ENCODE data around the gene MAGI2. TPM values are rescaled to one million over a fixed set of nuclear protein-coding genes. Genes with fewer than 3 reads are reported as not detected.

The MAGI2 gene
- total and polyA plus RNA-seq, 2 of the 13 experiments (the other 11 are each of a cell fraction or from before 2014, with no cell fraction given) = 1.5 to 3.8 TPM

DNA sequence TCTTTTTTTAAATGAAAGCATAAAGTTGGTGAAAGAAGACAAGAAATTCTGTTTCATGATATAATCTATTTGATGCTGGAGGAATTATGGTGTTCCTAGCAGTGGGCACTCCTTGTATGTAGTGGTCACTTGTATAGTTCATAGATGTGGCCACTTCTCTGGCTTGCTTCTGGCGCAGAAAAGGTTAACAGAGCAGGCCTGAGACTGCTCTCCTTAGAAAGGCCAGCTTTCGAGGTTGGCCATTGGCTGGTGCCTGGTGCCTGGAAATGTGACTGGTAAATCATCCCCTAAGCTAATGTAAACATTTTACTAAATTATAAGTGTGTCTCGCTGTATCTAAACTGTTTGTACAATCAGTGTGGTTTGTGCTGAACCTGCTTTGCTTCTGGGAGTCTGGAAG is 1378.8 kb downstream of the MAGI2 start (continued):
- TF ChIP-seq, protein P1, sequence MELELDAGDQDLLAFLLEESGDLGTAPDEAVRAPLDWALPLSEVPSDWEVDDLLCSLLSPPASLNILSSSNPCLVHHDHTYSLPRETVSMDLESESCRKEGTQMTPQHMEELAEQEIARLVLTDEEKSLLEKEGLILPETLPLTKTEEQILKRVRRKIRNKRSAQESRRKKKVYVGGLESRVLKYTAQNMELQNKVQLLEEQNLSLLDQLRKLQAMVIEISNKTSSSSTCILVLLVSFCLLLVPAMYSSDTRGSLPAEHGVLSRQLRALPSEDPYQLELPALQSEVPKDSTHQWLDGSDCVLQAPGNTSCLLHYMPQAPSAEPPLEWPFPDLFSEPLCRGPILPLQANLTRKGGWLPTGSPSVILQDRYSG (CRISPR knock-in tag; IDR thresholded peaks at IDR 0.05) = no peak
- TF ChIP-seq, protein P2, sequence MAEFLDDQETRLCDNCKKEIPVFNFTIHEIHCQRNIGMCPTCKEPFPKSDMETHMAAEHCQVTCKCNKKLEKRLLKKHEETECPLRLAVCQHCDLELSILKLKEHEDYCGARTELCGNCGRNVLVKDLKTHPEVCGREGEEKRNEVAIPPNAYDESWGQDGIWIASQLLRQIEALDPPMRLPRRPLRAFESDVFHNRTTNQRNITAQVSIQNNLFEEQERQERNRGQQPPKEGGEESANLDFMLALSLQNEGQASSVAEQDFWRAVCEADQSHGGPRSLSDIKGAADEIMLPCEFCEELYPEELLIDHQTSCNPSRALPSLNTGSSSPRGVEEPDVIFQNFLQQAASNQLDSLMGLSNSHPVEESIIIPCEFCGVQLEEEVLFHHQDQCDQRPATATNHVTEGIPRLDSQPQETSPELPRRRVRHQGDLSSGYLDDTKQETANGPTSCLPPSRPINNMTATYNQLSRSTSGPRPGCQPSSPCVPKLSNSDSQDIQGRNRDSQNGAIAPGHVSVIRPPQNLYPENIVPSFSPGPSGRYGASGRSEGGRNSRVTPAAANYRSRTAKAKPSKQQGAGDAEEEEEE (CRISPR knock-in tag; IDR thresholded peaks at IDR 0.05; ENCODE audit: borderline replicate concordance) = no peak
- TF ChIP-seq SMARCE1 (IDR thresholded peaks at IDR 0.05; ENCODE audit: borderline replicate concordance) = no peak

DNA sequence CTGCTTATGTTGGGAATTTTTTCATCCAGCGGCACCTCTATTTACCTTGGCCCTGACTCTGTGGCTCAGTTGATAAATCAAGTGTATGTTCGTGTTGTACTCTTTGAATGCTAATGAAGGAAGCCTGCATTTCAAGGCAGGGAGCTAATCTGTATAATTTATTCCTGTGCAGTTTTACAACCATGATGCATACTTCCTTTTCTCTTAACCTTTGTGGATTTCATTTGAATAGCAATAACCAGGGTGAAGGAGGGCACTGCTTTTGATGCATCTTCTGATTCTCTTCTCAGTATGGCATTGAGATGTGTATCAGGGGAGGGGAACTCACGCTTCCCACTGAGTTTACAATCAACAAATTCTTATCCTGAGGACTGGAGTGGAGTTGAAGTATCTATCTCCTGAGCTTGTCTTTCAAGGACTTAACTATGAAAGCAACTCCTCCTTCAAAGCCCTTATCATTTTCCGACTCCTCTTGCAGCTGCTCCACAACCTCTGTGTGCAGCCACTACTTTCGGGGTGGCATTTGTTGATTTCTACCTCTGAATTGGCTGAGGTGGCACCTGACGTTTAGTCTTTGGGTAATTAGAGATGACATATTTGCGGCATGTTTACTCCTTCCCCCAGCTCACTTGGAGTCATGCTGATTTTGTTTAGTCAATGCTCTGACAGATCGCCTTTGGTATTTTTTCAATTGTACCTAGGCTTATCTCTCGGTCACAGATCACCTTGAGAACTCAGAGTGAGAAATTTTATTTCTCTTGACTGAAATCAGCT is 1379.7 kb downstream of the MAGI2 start:
- Histone ChIP-seq H3K4me3 (replicated peaks in 1 of 3; ENCODE audit: insufficient read depth in 1 of 3, low read depth in 2 of 3, low read length in 3 of 3) (no peak overlapping the region), H3K4me2 (ENCODE audit: low read depth, low read length) (no peak overlapping the region), H4K20me1 (ENCODE audit: insufficient read depth, low read length) (no peaks in the 10 kb centered on the region), H3K27me3 (ENCODE audit: control insufficient read depth in 1 of 2, insufficient read depth in 2 of 2, low read length in 2 of 2) (no peaks in the 10 kb centered on the region; a peak in 1 of 5 replicates), H3K4me1 (ENCODE audit: insufficient read depth, low read length) (no peaks in the 10 kb centered on the region), H2AFZ (ENCODE audit: low read length) (no peak overlapping the region), H3K36me3 (replicated peaks in 1 of 2; ENCODE audit: control insufficient read depth in 1 of 2, insufficient read depth in 2 of 2, low read length in 2 of 2) (no peaks in the 10 kb centered on the region), H3K27ac (ENCODE audit: extremely low read length, insufficient read depth, low read length) (no peak overlapping the region), H3K9ac (ENCODE audit: insufficient read depth, low read depth, low read length) (no peak overlapping the region), H3K9me3 (ENCODE audit: low read length) (no peaks in the 10 kb centered on the region), H3K79me2 (ENCODE audit: insufficient read depth, low read length) (no peaks in the 10 kb centered on the region)
- CTCF ChIA-PET (ENCODE audit: low intra/inter-chr PET ratio, low total read pairs) = no interaction called here
- no peak for DNase-seq (ENCODE audit: low spot score)
- in situ Hi-C loops (cut with HindIII; ENCODE audit: extremely low pct_ligation_motif_present, low pct_unique_long_range_greater_than_20kb) = no loop called here
- WGBS (ENCODE audit: low lambda C conversion rate) = 40% methylated on average over 9 of the region's 9 CpGs
- POLR2A ChIA-PET = no interaction called here
- no peak for ATAC-seq
- intact Hi-C loops (cut with micrococcal nuclease; ENCODE audit: unreplicated experiment) = no loop called here
- FAIRE-seq = no peak
- BruUV-seq (replicated peaks) = no TSS peak
- TF ChIP-seq U2AF1 (optimal IDR thresholded peaks at IDR 0.05; ENCODE audit: low read depth, low read length) = no peak
- TF ChIP-seq, protein P3, sequence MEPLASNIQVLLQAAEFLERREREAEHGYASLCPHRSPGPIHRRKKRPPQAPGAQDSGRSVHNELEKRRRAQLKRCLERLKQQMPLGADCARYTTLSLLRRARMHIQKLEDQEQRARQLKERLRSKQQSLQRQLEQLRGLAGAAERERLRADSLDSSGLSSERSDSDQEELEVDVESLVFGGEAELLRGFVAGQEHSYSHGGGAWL (CRISPR knock-in tag; IDR thresholded peaks at IDR 0.05) = no peak
- no peak for TF ChIP-seq DNMT1 (CRISPR knock-in tag; IDR thresholded peaks at IDR 0.05)
- TF ChIP-seq, protein P4, sequence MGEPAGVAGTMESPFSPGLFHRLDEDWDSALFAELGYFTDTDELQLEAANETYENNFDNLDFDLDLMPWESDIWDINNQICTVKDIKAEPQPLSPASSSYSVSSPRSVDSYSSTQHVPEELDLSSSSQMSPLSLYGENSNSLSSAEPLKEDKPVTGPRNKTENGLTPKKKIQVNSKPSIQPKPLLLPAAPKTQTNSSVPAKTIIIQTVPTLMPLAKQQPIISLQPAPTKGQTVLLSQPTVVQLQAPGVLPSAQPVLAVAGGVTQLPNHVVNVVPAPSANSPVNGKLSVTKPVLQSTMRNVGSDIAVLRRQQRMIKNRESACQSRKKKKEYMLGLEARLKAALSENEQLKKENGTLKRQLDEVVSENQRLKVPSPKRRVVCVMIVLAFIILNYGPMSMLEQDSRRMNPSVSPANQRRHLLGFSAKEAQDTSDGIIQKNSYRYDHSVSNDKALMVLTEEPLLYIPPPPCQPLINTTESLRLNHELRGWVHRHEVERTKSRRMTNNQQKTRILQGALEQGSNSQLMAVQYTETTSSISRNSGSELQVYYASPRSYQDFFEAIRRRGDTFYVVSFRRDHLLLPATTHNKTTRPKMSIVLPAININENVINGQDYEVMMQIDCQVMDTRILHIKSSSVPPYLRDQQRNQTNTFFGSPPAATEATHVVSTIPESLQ (CRISPR knock-in tag; conservative IDR thresholded peaks at IDR 0.05) = no peak
- TF ChIP-seq ZNF34 (CRISPR knock-in tag; IDR thresholded peaks at IDR 0.05; ENCODE audit: borderline replicate concordance) = no peak
- TF ChIP-seq HNRNPUL1 (IDR thresholded peaks at IDR 0.05; ENCODE audit: low read depth, low read length) = no peak
- TF ChIP-seq CREM (IDR thresholded peaks at IDR 0.05) = no peak
- no peak for TF ChIP-seq CREM (CRISPR knock-in tag; IDR thresholded peaks at IDR 0.05)
- TF ChIP-seq ZNF720 (CRISPR knock-in tag; IDR thresholded peaks at IDR 0.05) = no peak
- TF ChIP-seq NR3C1 (CRISPR knock-in tag; IDR thresholded peaks at IDR 0.05) = no peak
- TF ChIP-seq CBX5 (CRISPR knock-in tag; IDR thresholded peaks at IDR 0.05; ENCODE audit: borderline replicate concordance) = no peak
- no peak for TF ChIP-seq FOXA1 (IDR thresholded peaks at IDR 0.05)
- TF ChIP-seq FOXA1 (CRISPR knock-in tag; IDR thresholded peaks at IDR 0.05) = no peak
- no peak for TF ChIP-seq HDAC1 (CRISPR knock-in tag; IDR thresholded peaks at IDR 0.05)
- TF ChIP-seq, protein P5, sequence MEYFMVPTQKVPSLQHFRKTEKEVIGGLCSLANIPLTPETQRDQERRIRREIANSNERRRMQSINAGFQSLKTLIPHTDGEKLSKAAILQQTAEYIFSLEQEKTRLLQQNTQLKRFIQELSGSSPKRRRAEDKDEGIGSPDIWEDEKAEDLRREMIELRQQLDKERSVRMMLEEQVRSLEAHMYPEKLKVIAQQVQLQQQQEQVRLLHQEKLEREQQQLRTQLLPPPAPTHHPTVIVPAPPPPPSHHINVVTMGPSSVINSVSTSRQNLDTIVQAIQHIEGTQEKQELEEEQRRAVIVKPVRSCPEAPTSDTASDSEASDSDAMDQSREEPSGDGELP (IDR thresholded peaks at IDR 0.05; ENCODE audit: borderline replicate concordance, low read depth) = no peak
- no peak for TF ChIP-seq SNAPC2 (CRISPR knock-in tag; IDR thresholded peaks at IDR 0.05)
